ENCODE results near the gene FAM78B.
A peak's percentile ranks its signal among the peaks of the same experiment; 100 is the strongest.

The FAM78B gene, protein sequence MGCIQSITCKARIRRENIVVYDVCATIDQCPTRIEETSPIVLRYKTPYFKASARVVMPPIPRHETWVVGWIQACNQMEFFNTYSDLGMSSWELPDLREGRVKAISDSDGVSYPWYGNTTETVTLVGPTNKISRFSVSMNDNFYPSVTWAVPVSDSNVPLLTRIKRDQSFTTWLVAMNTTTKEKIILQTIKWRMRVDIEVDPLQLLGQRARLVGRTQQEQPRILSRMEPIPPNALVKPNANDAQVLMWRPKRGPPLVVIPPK

GRCh38 chr1:166166698-166167571 lies at the start of gene FAM78B:
Gene FAM78B, minus strand, starts transcription at chr1:166167001. Its CDS starts 753 bp downstream, at chr1:166166248.
- peak; percentile 31 to 41 for DNase-seq (ENCODE audit: low read depth in 2 of 2)

- no peak for DNase-seq (ENCODE audit: low read depth in 2 of 2)
These were observed 35.7 kb upstream of the FAM78B start for GRCh38 chr1:166202546-166202945.

- DNase-seq (ENCODE audit: low read depth in 2 of 2): no peak
These were observed 33.9 kb upstream of the FAM78B start for GRCh38 chr1:166200743-166201142.

- no peak for DNase-seq (ENCODE audit: low read depth in 2 of 2)
These were observed 30.8 kb upstream of the FAM78B start for GRCh38 chr1:166197597-166197996.

DNA sequence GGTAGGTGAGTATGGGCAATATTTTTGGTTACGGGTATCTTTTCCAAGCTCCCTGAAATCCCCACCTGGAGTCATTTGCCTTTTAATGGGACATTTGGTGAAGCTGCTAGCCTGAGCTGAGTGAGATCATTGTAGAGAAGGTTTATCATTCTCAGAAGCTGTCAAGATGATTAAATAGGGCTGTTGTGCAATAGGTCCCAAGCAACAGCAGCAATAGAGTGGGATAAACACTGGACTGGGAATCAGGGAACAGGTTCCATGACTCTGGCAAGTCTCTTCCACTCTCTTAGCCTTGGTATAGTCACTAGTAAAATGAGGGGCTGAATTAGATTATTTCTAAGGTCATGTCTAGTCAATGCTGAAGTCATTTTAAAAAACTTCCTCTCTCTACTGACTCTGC lies 30.3 kb upstream of the FAM78B start:
- no peak for DNase-seq (ENCODE audit: low read depth in 2 of 2)

DNA sequence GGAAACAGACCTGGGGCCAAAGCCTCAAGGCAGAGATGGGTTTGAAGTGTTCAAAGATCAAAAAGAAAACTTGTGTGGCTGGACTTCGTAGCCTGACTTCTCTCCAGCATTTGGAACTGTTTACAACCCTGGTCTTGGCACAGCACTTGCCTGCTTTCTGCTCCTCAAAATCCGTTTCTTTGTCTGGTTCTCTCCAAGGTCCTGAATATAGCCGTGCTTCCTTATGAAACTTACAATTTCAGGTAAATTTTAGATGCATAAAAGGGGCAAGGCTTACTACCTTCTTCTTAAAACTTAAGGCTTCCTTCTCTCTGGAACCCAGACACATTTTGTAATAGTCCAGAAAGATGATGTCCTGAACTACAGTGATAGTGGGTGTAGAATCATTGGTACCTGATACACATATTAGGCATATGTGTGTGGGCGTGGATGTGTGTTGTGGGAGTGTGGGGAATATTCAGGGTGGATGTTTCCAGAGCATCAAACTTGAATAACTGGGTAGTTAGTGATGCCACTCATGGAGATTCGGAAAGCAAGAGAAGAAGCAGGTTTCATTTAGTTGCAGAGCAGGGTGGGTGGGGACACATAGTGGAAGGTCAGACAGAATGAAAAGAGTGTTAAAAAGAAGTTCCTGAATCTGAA lies 26.4 kb upstream of the FAM78B start:
- no peak for DNase-seq (ENCODE audit: low read depth in 2 of 2)

DNA sequence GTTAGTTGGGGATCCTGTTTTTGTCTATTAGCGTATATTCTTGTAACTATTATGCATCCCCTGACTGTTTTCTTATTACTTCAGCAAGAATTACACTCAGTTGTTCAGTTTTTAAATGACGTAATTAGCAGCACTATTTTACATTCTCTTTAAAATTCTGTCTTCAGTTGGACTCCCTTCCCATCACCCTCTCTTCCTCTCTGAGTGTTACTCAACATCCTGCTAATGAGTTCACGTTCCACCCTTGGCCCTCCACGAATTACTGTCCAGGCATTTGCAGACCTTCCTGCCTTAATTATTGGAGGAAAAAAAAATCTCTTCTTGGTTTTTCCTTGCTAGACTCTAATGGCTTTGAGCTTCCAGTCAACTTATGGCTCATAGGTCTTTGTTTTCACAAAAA lies 23.6 kb upstream of the FAM78B start:
- DNase-seq (ENCODE audit: low read depth in 2 of 2): no peak

- DNase-seq (ENCODE audit: low read depth in 2 of 2): no peak
These were observed 22.3 kb upstream of the FAM78B start for GRCh38 chr1:166189126-166189525.

GRCh38 chr1:166185526-166185925 lies 18.7 kb upstream of the FAM78B start:
- DNase-seq (ENCODE audit: low read depth in 2 of 2): no peak

DNA sequence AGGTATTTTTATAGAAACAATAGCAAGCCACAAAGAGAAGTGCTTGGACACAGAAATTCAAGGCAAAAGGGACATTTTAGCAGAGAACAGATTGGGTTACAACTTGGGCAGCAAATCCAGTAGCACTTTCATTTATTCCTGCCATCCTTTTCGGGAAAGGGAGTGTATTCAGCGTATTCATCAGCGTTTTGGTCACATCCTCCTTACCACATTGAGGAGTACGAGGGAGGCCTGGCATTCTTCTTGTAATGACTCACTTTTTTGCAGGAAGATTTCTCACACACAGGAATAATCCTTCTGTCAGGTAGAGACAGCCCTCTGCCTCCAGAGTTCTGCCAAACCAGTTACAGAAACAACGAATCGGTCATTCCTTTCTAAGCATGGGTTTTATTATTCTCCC lies 18.1 kb upstream of the FAM78B start:
- no peak for DNase-seq (ENCODE audit: low read depth in 2 of 2)

DNA sequence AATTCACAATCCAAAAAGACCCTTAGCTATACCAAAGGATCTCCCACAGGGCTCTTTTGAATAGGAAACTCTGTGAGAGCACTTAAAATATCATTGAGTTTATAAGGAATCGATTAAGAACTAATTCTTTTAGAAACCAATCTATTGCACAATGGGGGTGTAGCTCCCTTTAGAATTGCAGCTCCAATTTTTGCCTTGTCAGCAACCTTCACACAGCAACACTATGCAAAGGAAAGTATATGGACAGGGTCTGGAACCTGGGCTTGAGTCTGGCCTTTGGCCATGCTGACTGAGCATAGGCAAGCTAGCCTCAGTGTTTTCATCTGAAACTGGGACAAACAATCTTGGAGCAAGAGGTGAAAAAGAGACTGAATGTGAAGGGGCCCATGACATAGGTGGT lies 17.2 kb upstream of the FAM78B start:
- DNase-seq (ENCODE audit: low read depth in 2 of 2): no peak

DNA sequence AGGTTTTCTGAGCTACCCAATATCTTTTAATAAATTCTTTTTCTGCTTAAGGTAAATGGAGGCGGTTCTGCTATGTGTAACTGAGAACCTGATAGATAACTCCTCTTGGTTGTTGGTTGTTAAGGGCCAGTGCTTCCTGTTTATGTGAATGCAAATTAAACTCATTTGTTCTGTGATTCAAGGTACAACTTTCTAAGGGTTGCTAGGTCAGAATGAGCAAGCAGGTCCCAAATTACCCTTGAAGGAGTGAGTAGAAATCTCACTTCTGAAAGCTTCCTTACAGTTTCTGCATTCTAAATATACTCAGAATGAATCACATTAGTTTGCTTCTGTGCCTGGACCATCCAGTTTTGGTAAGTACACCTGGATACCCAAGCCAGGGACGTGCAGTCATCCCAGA lies 15.5 kb upstream of the FAM78B start:
- DNase-seq (ENCODE audit: low read depth in 2 of 2): no peak

DNA sequence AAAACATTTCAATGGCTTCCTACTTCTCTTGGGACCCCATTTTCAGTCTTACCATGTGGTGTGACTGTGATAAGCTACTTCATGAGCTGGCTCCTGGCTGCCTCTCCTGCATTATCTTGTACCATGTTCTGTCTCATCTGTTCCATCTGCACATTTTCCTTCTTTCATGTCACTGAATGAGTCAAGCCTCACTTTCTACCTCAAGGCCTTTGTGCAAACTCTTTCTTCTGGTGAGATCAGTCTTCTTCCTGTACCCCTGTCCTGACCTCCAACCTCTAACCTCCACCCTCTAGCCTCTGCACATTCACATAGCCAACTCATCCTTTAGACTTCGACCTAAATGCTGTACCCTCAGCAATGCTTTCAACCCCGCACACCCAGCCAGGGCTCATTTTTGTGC lies 9.6 kb upstream of the FAM78B start:
- DNase-seq (ENCODE audit: low read depth in 2 of 2): no peak

DNA sequence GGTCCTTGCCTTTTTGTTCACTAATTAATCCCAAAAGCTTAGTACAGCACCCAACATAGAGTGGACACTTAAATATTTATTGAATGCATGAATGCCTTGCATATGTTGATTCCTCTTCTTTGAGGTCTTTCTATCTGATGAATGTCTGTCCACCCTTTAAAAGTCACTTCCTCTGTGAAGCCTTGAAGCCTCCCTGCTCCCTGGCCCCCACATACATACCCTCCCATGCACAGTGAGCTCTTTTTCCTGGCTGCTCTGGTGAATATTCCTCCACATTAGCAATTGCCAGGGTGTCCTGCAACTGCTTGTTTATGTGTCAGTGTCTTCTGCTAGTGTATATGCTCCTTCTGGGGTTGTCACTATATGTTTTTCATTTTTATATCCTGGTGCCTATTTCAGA lies 8.2 kb upstream of the FAM78B start:
- DNase-seq (ENCODE audit: low read depth in 2 of 2): no peak

DNA sequence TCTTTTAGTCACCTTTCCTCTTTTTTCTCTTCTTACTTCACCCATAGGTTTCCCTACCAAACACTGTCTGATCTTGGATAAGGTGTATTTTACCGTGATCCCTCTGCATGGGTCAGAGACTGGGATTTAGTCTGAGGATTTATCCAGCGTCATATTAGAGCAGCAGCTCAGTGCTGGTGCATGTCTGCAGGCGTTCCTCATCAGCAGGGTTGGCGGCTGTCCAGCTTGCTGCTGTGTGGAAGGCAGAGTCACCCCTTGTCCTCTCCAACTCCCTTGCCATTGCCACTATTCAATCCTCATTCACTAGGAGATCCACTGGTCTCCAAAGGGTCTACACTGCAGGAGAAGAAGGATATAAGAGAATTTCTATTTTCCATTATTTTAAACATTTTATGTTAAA lies 7.3 kb upstream of the FAM78B start:
- DNase-seq (ENCODE audit: low read depth in 2 of 2): no peak

DNA sequence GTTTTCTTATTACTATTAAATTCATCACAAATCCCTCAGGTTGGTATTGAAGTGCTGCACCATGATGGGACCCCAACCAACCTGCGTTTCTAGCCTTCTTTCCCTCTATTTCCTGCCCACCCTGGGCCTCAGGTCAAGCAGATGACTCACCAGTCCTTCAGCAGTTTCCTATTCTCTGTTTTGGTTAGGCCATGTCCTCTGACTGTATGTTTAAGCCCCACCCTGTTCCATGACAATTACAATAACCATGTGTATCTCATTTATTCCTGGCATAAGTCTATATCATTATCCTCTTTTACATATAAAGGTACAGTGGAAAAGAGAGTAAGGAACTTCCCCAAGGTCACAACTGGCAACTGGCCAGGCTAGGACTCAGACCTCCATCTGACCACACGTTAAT lies 5.3 kb upstream of the FAM78B start:
- DNase-seq (ENCODE audit: low read depth in 2 of 2): no peak

DNA sequence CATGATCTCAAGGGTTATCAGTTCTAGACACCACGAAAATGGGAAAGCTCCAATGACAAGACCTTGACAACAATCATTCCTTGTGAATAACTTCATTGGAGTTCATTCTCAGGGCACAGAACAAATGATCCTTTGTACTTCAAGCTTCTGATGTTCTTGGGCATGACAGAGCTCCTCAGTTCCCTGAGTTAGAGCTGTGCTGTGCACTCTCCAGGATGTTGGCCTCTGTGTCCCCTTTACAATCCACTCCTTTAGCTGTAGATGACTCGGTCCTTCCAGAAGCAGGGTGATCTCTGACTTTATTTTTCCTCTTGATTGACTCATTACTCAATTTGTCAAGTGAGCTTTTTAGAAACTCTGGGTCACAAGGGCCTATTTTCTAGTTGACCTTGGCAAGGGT lies 3.9 kb upstream of the FAM78B start:
- no peak for DNase-seq (ENCODE audit: low read depth in 2 of 2)

GRCh38 chr1:166170075-166170474 lies 3.3 kb upstream of the FAM78B start:
- DNase-seq (ENCODE audit: low read depth in 2 of 2): no peak

- no peak for DNase-seq (ENCODE audit: low read depth in 2 of 2)
These were observed 2.4 kb upstream of the FAM78B start for GRCh38 chr1:166169182-166169581.

DNA sequence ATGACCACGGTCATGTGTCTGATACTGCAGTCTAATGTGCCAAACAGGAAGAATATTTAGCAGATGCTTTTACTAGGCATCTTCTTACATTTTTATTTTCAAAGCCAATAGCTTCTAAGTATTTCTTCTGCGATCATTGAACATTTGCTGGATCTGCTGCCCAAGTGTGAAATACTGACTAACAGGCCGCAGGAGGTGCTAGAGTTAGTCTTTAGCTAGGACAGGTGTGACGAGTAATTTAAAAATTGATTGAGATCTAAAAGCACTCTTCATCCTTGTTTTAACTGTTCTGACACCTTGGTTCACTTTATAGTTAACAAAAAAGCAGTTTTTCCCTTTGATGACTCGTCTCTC lies 748 bp upstream of the FAM78B start:
- DNase-seq (ENCODE audit: low read depth in 2 of 2): no peak

GRCh38 chr1:166166329-166166697 lies 488 bp downstream of the FAM78B start:
- no peak for DNase-seq (ENCODE audit: low read depth in 2 of 2)

GRCh38 chr1:166165661-166166328 lies 1.0 kb downstream of the FAM78B start:
- DNase-seq (ENCODE audit: low read depth in 2 of 2): no peak
